SK-N-MC (cell line): ENCODE results near the gene FKRP.

Source experiments
- EZH2 ChIP-seq: fragments of 200-600 bp; sonication (generic); IDR thresholded peaks from one replicate; pipeline ENCODE4 v1.6.1; 2017; ENCODE audit warnings: antibody characterized with exemption
- FOXP2 ChIP-seq: optimal IDR thresholded peaks from 2 replicates; pipeline ENCODE3; 2011; ENCODE audit warnings: mild to moderate bottlenecking, moderate library complexity; ENCODE audit not compliant: insufficient read depth; ENCODE audit errors: extremely low read length, control extremely low read depth
- POLR2AphosphoS5 ChIP-seq: IDR thresholded peaks from 2 replicates; pipeline ENCODE4 v1.6.1; 2012; ENCODE audit warnings: mild to moderate bottlenecking, low read depth, low read length, borderline replicate concordance

DNA sequence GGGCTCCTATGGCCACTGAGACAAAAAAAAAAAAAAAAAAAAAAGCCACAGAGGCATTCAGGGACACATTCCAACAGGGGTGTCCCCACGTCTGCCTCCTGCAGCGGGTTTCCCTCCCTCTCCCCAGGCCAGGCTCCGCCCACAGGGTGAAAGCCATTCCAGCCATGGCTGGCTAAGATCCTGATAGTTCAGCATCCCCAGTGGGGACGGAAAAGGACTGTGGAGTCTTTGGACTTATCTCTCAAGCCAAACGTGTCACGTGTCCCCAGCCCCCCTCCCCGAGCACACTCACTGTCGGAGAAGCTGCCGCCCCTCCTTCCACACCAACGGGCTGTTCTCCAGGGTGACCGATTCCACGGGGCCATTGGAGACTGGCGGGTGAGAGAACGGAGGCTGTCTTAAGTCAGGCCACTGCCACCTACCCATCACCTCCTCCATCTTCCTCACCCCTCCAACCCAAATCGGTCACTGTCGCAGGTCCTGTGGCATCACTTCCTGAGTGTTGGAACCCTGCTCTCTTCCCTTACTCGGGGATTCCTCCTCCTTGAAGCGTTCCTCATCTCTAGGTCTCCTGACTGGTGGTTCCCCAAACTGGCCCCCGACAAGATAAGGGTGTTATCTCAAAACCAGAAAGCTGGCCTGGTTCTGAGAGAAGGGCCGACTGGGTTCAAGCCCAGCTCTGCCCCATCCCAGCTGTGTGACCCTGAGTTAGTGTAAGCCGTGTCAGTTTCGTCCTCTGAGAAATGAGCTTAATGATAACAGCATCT, 9.1 kb upstream of the FKRP start:
- TF ChIP-seq EZH2 (no peak), POLR2AphosphoS5 (no peak), FOXP2 (no peak)
